HG03135 (cell line): ENCODE results near the gene PRICKLE1.
"Not testable (repeated sequence)": the region's sequence is repeated elsewhere in the genome, so short reads cannot be mapped to it uniquely, and the experiment has no call there.

Source experiments
- ATAC-seq: cut with Tn5 transposase; IDR thresholded peaks from one replicate; pipeline ENCODE4 v1.9.1; 2021; ENCODE audit warnings: mild to moderate bottlenecking, moderate library complexity; ENCODE audit not compliant: unreplicated experiment

Gene PRICKLE1

DNA sequence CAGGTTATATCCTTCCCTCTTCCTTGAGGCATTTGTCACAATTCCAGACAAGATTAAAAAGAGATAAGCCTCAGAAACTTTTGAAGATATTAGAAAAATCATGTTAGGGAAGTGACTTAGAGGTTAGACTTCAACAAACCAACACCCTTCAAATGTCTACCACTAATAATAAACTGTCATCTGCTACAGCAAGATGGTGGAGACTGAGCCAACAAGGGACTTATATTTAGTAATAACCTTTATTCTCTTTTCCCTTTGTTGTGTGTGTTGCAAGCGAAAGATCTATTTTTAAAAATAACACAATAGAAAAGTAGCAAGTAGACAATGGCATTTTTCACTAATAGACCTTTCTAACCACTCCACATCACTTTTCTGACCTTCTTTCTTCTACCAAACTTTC lies 28.6 kb downstream of the PRICKLE1 start:
- ATAC-seq = no peak

DNA sequence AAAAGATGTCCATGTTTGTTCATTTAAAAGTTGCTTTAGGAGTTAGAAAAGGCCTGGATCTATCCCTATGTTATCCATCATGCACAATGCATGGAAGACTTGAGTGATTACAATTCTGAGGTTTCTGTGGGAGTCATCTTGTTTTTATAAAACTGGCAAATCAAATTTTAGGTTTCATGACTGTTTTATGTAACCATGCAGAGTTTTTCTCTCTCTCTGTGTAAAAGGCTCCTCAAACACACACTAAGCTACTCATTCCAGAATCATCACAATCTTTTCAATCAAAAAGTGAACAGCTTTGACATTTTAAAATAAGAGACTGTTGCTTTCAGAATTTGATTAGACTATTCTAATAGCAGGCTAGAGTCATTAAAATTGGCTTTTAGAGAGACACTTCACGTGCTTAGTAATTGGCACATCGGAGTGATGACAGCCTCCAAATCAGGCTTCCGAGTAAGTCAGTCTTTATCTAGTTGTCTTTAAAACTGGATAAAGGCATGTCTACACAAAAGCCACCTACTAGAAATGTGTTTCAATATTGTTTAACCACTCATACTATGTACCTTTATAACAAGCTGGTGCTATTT lies 31.9 kb downstream of the PRICKLE1 start:
- no peak for ATAC-seq

DNA sequence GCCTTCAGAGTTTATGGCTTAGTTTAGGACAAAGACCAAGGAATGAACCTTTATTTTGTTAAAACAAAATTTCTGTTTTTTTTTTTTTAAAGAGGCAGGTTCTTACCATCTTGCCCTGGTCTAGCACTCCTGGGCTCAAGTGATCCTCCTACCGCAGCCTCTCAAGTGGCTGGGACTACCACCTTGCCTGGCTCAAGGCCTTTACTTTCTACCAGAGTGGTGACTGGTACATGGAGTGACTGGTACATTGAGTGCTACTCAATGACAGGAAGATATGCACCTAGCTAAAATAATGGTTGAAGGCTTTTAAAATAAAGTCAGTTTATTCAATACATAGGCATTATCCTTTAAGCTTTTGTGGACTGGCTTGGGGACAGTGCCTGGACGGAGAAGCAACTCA lies 32.6 kb downstream of the PRICKLE1 start:
- ATAC-seq = no peak

DNA sequence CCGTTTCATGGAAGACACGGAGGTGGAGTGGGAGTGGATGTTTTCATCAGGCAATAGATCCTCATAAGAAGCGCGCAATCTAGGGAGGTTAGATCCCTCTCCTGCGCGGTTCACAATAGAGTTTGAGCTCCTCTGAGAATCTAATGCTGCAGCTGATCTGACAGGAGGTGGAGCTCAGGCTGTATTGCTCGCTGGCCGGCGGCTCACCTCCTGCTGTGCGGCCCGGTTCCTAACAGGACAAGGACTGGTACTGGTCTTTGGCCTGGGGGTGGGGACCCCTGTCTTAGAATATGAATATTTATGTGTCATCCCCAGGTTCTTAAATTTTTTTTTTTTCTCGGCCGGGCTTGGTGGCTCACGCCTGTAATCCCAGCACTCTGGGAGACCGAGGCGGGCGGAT lies 36.7 kb downstream of the PRICKLE1 start:
- ATAC-seq = no peak

DNA sequence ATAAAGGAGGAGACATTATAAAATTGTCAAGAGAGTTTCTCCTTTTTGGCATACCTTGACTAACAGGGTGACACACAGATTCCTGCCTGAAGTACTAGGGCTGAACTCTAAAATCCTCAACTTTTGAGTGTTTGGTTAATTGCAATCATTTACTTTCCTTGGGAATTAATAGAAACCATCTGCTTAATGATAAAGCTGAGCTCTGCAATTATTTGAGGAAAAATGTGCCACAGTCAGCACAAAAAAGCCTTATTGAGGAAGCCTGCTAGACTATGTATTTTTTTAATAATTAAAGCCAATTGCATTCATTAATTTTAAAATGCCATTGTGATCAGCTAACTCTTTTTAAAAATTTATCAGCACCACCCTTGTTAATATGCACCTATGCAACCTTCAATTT lies 38.7 kb downstream of the PRICKLE1 start:
- no peak for ATAC-seq

DNA sequence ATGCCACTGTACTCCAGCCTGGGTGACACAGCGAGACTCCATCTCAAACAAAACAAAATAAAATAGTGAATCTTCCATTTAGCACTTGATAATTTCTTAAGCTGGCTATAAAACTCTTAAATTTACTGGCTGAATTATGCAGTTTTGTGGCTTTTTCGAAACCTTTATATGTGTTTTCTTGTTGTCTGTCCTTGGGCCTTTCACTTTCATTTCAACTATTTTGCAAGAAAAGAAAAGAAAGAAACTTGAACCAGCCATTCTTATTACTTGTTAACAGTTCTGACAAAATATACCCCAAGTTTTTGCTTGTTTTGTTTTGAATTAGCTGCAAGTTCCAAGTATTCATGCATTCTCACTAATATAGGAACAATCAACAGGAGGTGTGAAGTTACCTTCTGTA lies 42.8 kb downstream of the PRICKLE1 start:
- no peak for ATAC-seq

DNA sequence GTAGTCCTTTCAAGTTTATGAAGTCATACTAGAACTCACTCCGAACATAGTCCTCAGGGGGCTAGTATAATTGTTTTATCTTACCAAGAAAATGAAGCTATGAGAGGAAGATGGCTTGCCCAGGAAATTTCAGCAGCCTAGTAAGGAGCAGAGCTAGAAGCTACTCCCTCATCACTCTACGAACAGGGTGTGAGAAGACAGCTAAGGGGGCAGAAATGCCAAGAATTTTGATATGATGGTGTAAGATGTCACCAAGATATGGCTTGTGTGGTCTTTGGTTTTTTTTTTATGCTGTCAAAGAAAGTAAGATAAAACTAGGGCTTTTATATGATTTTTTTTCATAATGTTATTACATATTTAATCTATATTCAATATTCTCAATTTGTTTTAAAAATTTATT lies 47.6 kb downstream of the PRICKLE1 start:
- no peak for ATAC-seq

DNA sequence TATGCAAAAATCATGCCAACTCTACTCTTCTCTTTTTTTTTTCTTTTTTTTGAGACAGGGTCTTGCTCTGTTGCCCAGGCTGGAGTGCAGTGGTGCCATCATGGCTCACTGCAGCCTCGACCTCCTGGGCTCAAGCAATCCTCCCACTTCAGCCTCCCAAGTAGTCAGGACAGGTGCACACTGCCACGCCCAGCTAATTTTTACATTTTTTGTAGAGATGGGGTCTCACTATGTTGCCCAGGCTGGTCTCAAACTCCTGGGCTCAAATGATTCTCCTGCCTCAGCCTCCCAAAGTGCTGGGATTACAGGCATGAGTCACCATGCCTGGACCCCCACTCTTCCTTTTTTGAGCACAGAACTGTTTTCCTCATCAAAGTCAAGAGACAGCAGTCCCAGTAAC lies 48.2 kb downstream of the PRICKLE1 start:
- ATAC-seq = not testable (repeated sequence)

DNA sequence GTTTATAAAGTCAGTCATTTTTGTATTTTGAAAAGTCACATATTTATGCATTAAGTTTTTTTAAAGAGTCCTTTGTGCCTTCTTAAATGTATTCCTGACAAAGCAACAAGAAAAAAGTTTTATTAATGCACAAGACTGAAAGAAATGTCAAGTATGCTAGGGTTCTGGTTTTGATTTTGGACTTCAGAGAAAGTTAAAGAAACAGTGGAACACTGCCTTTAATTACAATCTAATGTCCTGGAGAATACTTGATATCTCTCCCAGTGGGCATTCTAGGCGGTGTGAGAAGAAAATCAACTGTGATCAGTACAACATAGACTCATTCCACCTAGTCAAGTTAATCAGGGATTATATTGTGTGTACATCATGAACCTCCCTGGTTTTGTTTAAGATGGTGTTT lies 49.9 kb downstream of the PRICKLE1 start:
- no peak for ATAC-seq

DNA sequence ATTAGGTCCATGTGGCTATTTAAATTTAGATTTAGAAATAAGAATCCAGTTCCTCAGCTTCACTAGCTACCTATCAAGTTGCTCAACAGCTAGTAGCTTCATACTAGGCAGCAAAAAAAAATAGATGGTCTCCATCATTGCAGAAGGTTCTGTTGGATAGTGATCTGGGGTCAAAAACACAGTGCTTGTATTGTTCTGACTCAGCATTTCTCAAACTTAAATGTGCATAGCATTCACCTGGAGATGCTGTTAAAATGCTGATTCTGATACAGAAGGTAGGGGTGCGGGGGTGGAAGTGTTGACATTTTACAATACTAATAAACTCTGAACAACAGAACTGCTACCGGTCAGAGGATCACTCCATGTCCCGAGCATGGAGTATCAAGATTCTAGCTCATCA lies 51.3 kb downstream of the PRICKLE1 start:
- ATAC-seq = no peak

DNA sequence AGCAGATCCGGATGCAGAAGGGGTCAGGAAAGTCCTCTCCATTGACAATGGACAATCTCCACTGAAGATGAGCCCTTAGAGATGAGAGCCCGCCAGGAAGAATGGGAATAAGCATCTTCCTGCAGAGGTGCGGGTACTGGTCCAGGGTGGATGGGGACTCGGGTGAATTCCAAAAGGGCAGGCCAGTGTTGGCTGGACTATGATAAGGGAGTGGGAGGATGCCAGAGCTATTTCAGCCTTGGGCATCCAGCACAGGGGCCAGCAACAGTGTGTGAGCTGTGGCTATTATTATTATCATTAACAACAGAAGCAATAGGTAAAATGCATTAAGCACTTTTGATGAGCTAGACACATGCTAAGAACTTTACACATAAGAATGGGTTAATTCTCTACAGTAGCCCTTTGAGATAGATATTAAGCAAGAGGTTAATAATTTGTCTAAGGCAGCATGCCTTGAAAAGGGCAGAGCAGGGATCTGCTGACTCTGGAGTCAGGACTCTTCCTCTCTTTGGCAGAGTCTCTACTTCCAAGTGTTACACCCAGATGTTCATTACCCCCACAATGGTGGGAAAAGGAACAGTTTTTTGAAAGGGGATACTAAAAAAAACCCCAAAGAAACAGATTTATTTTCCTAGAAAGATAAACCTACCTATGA lies 55.2 kb downstream of the PRICKLE1 start:
- ATAC-seq = no peak

DNA sequence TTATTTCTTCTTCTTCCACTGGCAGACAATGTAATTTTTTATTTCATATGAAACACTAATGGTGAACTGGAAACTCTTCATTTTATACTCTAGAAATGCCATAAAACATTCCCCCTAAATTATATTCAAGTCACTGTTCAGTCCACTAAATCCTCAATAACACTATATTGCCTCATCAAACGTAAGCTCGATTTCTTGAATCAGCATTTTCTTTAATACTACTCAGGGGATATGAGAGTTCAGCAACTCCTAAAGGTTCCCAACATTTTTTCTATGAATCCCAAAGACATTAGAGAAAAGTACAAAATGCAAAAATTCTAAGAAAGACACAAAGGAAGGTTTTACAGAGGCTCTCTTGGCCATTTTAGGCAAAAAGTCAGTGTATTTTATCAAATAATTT lies 59.3 kb downstream of the PRICKLE1 start:
- no peak for ATAC-seq

DNA sequence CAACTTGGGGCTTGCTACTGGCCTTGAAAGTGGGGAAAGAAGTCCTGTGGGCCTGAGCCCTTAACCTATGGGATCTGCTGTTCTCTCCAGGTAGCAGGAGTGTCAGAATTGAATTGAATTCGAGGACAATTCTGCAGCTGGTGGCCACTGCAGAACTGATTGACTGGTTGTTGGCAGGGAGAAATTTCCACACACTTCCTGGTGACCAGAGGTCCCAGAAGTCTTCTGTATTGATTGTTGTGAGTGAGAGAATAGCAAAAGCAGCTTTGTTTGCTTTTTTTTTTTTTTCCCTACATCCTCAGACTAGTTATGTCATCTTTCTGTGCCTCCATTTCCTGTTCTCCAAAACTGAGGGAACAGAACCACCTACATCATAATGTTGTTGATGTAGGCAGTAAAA lies 64.1 kb downstream of the PRICKLE1 start:
- no peak for ATAC-seq

DNA sequence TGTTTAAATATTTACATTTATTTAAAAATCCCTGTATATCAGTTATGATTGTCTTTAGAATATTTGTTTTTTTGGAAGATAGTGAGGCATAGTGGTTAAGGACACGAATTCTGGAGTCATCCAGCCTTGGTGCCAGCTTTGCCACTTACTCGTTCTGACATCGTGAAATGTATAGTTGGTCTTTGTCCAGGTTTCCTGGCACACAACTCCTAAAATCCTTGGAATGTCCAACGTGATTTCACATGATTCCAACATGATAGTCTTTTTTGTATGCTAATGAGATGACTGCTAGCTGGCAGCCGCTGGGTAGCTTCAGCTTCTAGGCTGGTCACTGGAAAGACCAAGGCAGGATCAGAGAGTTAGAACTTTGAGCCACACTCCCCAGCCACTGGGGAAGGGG lies 64.8 kb downstream of the PRICKLE1 start:
- ATAC-seq = no peak

DNA sequence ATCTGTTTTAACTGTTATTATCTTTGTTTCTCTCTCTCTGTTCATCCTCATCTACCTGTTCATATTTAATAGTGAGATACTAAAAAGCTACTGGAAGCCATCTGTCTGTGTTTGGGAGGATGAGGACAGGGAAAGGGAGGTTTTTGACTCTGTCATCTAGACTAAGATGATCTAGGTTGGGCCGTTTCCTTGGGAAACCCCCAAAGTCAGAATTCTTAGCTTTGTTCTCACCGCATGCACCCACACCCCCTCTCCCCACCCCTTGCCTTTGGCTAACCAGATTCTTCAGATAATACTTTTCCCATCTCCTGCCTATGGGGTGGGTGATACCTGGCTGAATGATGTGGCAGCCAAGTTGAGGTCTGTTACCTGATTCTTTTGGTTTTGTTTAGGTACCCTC lies 73.0 kb downstream of the PRICKLE1 start:
- ATAC-seq = no peak

DNA sequence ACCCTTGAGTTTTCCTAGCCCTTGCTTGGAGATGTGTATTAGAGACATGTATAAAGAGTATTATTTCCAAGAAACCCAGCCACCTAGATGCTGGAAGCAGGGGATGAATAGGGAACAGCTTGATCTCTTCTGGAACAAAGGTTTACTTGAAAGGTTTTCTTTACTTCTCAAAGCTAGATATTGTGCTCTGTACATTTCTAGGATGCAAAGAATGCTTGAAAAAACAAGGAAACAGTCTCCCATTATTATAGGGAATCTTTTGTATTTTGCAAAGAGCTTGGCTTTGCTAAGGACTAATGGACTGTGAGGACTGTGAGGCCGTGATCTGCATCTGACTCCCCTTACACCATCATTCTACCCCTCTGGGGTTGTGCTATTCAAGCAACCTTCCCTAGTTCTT lies 77.9 kb downstream of the PRICKLE1 start:
- no peak for ATAC-seq

DNA sequence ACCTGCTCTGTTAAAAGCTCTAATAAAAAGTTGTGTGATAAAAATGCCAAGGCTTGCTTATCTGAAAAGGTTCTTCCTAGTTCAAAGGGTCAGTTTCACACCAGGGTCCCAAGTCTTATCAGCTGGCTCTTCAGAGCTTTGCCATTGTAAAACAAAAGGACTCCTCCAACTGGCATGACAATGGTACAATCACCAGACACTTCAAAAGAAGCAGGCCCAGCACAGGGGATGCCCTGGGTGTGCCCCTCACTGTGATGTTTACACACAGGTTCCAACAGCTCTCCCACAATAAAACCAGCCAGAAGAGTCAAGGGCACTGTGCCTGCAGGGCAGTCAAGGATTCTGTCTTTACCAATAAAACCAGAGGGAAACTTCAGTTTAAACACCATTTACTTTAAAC lies 78.7 kb downstream of the PRICKLE1 start:
- no peak for ATAC-seq

DNA sequence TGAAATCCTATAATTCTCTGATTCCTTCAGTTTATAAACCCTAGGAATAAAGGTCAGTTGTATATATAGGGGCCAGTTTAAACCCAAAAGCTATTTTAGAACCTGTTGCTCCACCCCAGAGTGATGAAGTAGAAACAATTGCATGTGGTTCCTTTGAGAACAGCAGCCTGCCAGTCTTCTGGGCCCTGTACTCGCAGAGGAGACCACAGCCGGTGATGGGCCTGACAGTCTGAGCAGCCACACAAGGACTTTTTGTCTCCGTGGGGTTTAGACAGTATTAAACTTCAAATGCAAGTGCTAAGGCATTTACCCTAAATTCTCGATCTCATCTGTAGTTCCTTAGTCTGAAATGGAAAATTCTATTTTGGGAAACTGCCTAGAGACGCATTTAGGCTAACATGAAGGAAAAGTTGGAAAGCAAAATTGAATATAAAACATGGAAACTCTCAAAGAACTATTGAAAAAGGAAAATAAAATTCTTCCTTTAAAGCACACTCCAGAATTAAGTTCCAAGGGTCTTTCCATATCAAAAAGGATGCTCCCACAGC lies 80.6 kb downstream of the PRICKLE1 start:
- ATAC-seq = no peak

DNA sequence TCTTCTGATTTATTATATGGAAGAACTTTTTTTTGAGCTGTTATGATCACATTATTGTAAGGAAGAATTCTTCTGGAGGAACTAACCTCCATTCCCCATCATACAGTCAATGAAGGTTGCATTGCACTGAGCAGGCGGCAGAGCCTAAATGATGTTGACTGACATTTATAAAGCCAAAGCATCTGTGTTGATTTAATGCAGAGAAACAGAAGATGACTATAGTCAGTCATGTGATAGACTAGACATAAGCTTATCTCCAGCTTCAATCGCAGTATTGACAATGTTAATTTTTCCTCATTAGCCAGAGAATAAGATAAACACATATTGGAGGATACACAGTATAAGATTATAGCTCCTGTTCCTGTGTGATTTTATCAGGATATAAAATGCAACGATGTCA lies 82.0 kb downstream of the PRICKLE1 start:
- no peak for ATAC-seq

DNA sequence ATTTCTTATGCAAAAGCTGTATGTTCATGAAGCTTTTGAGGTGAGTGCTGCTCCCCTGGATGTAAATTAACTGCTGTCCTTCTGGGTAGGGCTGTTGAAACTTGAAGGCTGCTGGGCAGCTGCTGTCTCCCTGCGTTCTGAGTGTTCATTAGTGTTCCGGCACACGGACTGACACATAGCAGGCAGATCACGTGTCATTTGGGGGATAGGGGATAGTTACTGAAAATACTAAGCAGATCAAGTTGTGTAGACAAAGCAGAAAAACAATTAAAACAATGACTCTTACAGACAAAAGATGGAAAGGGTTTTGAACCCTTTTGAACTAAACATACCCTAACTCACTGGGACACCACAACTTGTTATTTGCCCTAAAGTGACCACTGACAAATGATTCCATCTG lies 82.5 kb downstream of the PRICKLE1 start:
- no peak for ATAC-seq

DNA sequence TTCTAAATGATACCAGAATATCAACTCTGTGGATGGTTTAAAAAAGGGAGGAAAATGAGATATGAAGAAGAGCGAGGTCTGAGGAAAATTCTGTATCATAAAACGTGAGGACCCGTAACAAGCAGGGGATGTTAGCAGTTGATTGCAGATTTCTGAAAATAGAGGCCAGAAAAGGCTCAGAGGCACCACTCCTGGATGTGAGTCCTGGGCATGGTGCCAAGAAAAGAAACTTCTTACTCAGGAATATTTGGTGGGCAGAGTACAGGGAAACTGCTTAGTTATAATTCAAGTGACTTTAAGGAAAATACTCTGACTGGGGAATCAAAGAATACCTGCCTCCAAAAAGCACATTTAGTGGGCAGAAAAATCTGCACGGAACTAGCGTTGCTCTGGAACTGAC lies 85.5 kb downstream of the PRICKLE1 start:
- no peak for ATAC-seq

DNA sequence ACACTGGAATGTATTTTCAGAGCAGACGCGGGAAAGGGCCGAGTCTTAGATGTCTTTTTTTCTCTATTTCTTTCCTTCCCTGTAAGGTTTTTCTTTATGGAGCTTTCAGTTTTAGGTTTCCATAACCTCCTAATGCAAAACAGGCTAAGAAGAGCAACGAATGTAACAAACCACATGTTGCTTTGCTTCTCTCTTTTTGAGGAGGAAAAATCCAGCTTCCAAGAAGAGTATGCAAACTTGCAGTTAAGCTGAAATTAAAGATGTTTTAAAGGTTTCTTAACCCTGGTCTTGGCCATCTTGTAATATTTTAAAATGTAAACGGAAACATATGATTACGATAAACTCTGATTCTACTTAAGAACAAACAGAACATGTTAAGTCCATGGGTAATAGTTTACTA lies 86.9 kb downstream of the PRICKLE1 start:
- no peak for ATAC-seq
